ENCODE results near the gene EDN1. TPM values are rescaled to one million over a fixed set of nuclear protein-coding genes. Genes with fewer than 3 reads are reported as not detected.

EDN1 gene
- total and polyA plus RNA-seq, 9 of the 15 experiments (the other 6 are each of a cell fraction or from before 2014, with no cell fraction given): 0.03 to 0.06 TPM; not detected in 7

GRCh38 chr6:12325872-12326271 lies 35.7 kb downstream of the EDN1 start (continued):
- TF ChIP-seq CBX1 (IDR thresholded peaks at IDR 0.05; ENCODE audit: low read depth): no peak
- no peak for TF ChIP-seq E2F4 (CRISPR knock-in tag; IDR thresholded peaks at IDR 0.05; ENCODE audit: low read depth)
- no peak for TF ChIP-seq ZBTB17 (CRISPR knock-in tag; IDR thresholded peaks at IDR 0.05)
- TF ChIP-seq CTCF (IDR thresholded peaks at IDR 0.05 in 2 of 3, conservative IDR thresholded peaks at IDR 0.05 in 1 of 3; ENCODE audit: insufficient read depth in 2 of 3, low read depth in 1 of 3, low read length in 3 of 3): no peak
- no peak for TF ChIP-seq FOXK1 (CRISPR knock-in tag; IDR thresholded peaks at IDR 0.05; ENCODE audit: borderline replicate concordance)
- no peak for TF ChIP-seq MYNN (IDR thresholded peaks at IDR 0.05)
- no peak for TF ChIP-seq MYNN (CRISPR knock-in tag; IDR thresholded peaks at IDR 0.05)
- TF ChIP-seq ZNF12 (CRISPR knock-in tag; IDR thresholded peaks at IDR 0.05): no peak
- no peak for TF ChIP-seq ZNF24 (IDR thresholded peaks at IDR 0.05)
- TF ChIP-seq GMEB1 (CRISPR knock-in tag; IDR thresholded peaks at IDR 0.05): no peak
- TF ChIP-seq RFX1 (IDR thresholded peaks at IDR 0.05): no peak
- no peak for TF ChIP-seq NFRKB (IDR thresholded peaks at IDR 0.05; ENCODE audit: low read depth)
- no peak for TF ChIP-seq ILF3 (IDR thresholded peaks at IDR 0.05; ENCODE audit: borderline replicate concordance)
